ENCODE data around the gene FRK. TPM values are rescaled to one million over a fixed set of nuclear protein-coding genes. Genes with fewer than 3 reads are reported as not detected.

Gene FRK
- total RNA-seq, 1 donor from 2014 or later = 3.6 TPM

GRCh38 chr6:116035616-116036015 is 25.1 kb downstream of the FRK start:
- no peak for DNase-seq

- DNase-seq = no peak
Observed at GRCh38 chr6:116034327-116034726, 26.4 kb downstream of the FRK start.

GRCh38 chr6:116033687-116034303 is 26.9 kb downstream of the FRK start:
- no peak for DNase-seq

- DNase-seq = peak; percentile 49
Observed at GRCh38 chr6:116030770-116031169, 29.9 kb downstream of the FRK start.

- no peak for DNase-seq
Observed at GRCh38 chr6:116029535-116029934, 31.2 kb downstream of the FRK start.

GRCh38 chr6:116028233-116028632 is 32.5 kb downstream of the FRK start:
- no peak for DNase-seq

- DNase-seq = no peak
Observed at GRCh38 chr6:116027801-116028200, 32.9 kb downstream of the FRK start.

- no peak for DNase-seq
Observed at GRCh38 chr6:116025405-116025804, 35.3 kb downstream of the FRK start.

GRCh38 chr6:116022841-116023445 is 37.7 kb downstream of the FRK start:
- peak; percentile 63 for DNase-seq

- no peak for DNase-seq
Observed at GRCh38 chr6:116020738-116021137, 40.0 kb downstream of the FRK start.

GRCh38 chr6:116019428-116019827 is 41.3 kb downstream of the FRK start:
- no peak for DNase-seq

GRCh38 chr6:116018976-116019375 is 41.7 kb downstream of the FRK start:
- no peak for DNase-seq

GRCh38 chr6:116017546-116018295 is 43.0 kb downstream of the FRK start:
- no peak for DNase-seq

- no peak for DNase-seq
Observed at GRCh38 chr6:116016846-116017545, 43.7 kb downstream of the FRK start.

- no peak for DNase-seq
Observed at GRCh38 chr6:116015983-116016382, 44.7 kb downstream of the FRK start.

- DNase-seq = no peak
Observed at GRCh38 chr6:116015561-116015960, 45.1 kb downstream of the FRK start.

GRCh38 chr6:116012951-116013350 is 47.7 kb downstream of the FRK start:
- no peak for DNase-seq

- DNase-seq = no peak
Observed at GRCh38 chr6:116012471-116012949, 48.2 kb downstream of the FRK start.

GRCh38 chr6:116011520-116011919 is 49.2 kb downstream of the FRK start:
- DNase-seq = no peak

- DNase-seq = peak; percentile 40
Observed at GRCh38 chr6:116010790-116011401, 49.8 kb downstream of the FRK start.

- no peak for DNase-seq
Observed at GRCh38 chr6:116010386-116010785, 50.3 kb downstream of the FRK start.

GRCh38 chr6:116008470-116009243 is 52.0 kb downstream of the FRK start:
- DNase-seq = peak; percentile 63
